Measurements from ENCODE around the gene COL9A3.

GRCh38 chr20:62859721-62860120 lies 42.9 kb downstream of the COL9A3 start:
- no peak for TF ChIP-seq CTCF (IDR thresholded peaks at IDR 0.05; ENCODE audit: low read depth, low read length)
- no peak for TF ChIP-seq EZH2phosphoT487 (IDR thresholded peaks at IDR 0.05; ENCODE audit: low read depth)

Data from OCI-LY3 (cell line).